GM18907 (cell line): ENCODE data around the gene SAG.

Experiments
- ATAC-seq: cut with Tn5 transposase; IDR thresholded peaks from one replicate; pipeline ENCODE4 v1.9.1; 2021; ENCODE audit warnings: mild to moderate bottlenecking, moderate library complexity; ENCODE audit not compliant: unreplicated experiment

Gene SAG

DNA sequence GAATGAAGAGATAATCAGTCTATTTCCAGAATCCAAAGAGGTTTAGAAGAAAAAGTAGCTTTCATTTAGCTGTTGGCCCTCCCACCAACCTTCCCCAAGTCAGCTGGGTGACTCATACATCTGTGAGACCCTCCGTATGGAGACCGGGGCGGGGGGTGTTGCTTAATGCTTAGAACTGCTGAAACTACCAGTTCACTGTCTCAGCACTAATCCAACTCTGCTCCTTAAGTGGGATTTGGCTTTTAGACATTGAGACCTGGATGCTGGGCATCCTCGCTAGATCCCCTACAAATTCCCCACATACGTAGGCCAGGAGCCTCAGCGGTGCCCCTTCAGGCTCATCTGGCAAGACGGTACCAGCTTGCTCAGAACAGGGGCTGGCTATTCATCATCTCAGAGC is at the start of gene SAG:
TSS of gene SAG (plus strand) at position 252 of the 400 bp plus-strand sequence. CDS start 1,374 bp downstream, outside the sequence.
- no peak for ATAC-seq

DNA sequence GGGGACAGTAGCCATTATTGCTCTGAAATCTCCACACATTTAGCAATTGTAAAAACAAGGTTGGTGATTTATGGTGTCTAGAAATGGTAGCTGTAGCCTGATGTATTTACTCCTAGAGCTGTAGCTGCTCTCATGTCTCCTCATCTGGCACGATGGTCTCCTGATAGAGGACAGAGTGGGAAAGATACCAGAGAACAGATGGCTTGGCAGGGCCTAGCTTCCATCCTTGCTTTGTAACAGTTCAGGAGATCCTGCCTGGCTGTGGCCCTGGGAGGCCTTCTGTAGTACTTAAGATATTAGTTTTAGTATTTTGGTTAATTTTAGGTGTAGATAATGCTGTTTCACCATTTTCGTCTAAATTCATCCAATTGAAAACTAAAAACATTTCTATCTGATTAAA is 49.4 kb upstream of the SAG start:
- no peak for ATAC-seq

DNA sequence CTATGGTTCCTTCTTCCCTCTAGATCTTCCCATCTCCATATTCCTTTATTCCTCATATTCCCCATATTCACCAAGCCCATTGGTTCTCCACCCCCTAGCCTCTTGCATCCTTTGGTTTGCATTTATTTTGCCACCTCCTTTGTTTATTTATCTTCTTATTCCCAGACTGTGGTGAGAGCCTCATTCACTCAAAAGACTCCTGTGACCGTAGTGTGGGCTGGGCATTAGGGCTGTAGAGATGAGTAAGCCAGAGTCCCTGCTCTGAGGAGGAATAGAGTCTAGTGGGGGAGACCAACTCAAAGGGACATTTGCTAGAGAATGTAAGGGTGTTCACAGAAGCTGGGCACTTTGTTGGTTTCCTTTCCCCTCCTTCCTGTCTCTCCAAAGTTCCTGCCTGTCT is 47.9 kb upstream of the SAG start:
- no peak for ATAC-seq

DNA sequence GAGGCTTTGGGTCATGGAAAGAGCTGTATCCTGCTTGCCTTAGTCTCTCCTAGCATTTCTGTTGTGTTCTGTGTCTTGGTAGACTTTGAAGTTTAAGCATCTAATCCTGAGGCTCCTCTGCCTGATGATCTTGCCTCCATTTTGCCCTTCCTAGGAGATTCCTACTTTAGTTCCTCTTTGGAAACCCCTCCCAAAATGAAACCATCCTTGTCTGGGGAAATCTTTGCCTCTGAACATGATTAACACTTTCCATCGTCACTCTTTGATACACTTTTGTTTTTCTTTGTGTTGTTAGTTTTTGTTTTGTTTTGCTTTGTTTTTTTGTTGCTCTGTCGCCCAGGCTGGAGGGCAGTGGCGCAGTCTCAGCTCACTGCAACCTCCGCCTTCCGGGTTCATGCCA is 47.0 kb upstream of the SAG start:
- no peak for ATAC-seq

DNA sequence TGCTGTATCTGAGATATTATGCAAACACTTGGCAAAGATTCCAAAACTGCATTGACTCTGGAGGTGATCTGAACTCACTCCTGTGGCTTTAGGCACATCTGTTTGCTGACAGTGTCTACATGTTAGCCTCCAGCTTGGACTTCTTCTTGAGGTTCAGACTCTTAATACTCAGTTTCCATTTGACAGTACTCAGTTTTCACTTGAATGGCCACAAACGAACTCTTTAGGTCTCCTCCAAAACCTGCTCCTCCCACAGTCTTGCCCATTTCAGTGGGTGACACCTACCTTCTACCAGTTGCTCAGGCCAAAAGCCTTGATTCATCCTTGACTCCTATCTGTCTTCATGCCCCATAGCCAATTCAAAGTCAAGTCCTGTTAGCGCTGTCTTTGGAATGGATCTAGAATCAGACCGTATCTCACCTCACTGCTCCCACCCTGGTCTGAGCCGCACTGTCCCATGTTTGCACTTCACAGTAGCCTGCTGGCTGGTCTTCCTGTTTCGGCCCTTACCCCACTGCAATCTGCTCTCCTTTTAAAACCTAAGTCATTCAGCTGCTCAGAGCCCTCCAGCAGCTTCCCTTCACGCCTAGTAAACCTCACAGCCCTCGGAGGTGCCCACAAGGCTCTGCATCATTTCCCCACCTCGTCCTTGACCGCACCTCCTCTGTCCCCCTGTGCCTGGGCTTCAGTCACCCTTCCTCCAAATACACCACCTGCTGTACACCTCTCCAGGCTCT is 45.6 kb upstream of the SAG start:
- no peak for ATAC-seq

DNA sequence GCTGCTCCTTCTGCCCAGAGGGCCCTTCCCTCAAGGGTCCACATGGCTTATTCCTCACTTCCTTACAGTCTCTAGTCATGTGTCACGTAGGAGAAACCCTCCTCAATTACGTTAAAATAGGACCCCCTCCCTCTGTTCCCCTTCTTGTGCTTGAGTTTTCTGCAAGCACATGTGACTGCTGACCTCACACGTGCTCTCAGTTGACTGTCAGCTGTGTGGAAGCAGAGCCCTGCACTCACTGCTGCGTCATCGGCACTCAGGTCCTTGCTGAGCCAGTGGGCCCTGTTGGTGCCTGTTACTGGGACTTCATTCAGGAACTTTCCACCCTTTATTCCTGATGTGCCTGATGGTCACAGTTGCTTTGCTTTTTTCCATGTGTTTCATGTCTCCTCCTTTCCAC is 45.1 kb upstream of the SAG start:
- no peak for ATAC-seq

DNA sequence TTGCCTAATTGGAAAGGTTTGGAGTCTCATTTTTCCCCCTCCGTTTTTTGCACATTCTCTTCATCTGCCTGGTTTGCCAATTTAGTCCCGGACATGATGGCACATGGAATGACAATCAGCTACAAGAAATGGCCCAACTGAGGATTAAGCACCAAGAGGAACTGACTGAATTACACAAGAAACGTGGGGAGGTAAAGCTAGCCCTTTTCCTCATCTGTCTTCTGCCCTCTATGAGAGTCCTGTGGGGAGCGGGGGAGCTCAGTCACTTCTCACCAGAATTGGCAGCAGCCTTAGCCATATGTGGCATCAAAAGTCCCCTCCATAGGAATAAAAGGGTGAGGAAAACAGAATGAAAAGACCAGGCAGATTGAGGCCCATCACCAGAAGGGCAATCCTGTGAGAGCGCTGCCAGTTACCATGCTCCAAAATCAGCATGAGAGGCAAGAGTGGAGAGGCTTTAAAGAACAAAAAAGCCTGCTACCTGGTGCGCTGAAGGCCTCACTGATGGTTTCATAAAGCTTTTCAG is 44.5 kb upstream of the SAG start:
- ATAC-seq: no peak

DNA sequence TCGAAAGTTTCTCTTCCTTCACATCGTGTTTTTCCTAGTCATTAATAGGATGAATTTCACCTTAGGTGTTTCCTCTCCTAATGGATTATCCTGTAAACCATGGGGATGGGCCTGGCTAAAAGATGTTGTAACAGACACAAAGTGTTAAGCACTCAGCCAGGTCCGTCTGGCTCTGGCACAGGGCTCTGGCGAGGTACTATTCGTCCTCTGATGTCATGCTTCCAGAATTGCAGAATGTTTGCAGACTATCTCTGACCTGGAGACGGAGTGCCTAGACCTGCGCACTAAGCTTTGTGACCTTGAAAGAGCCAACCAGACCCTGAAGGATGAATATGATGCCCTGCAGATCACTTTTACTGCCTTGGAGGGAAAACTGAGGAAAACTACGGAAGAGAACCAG is 42.9 kb upstream of the SAG start:
- ATAC-seq: no peak

DNA sequence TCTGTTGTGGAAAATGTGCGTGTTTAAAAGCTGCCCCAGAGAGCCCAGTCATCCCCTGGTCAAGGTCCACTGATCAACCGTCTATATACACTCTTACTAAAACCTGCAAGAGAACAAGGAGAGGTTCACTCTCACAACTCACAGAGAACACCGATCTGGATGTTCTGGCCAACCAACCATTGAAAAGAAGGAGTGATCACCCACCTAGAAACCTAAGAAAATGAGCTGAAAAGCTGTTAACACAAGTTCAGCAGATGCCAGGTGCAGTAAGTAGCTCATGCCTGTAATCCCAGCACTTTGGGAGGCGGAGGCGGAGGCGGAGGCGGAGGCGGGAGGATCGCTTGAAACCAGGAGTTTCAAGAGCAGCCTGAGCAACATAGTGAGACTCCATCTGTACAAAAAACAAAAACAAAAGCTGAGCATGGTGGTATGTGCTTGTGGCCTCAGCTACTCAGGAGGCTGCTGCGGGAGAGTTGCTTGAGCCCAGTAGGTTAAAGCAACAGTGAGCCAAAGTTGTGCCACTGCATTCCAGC is 41.7 kb upstream of the SAG start:
- ATAC-seq: no peak

DNA sequence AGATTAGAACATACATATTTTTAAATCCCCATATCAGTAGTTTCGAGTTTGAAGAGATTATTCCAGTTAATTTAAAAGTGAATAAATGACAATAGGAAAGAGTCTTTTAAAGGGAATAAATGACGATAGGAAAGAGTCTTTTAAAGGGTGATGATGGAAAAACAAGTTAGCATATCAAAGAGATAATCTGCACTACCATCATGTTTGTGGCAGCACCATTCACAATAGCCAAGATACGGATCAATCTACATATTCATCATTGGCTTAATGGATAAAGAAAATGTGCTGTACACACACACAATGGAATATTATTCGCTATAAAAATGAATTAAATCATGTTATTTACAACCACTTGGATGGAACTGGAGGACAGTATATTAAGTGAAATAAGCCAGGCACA is 41.1 kb upstream of the SAG start:
- no peak for ATAC-seq

DNA sequence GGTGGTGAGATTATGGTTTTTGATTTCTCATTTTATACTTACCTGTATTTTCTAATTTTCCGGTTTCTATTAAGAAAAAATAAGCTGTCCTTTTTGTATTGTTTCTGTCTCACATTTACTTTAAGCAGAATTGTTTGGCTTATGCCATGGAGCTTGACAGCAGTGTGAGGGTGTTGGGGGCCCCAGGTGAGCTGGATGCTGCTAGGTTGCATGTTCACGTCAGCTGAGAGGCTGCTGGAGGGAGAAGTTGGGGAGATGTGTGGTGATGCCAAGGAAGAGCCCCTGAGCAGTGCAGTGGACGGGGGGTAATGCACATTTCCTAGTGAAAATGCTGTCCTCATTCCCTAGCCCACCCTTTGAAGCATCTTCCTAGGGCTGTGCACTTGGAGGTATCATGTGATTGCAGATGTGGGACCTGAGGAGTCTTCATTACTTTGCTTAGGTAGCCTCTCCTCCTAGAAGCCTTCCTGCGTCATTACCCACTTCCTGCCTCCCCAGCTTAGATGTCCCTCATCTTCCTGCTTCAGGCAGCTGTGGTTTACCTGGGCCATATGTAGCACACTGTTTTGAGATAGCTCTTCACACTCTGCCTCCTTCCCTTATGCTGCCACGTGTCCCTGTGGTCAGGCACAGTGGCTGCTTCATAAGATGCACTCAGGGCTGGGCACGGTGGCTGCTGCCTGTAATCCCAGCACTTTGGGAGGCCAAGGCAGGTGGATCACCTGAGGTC is 39.9 kb upstream of the SAG start:
- ATAC-seq: peak; percentile 81

DNA sequence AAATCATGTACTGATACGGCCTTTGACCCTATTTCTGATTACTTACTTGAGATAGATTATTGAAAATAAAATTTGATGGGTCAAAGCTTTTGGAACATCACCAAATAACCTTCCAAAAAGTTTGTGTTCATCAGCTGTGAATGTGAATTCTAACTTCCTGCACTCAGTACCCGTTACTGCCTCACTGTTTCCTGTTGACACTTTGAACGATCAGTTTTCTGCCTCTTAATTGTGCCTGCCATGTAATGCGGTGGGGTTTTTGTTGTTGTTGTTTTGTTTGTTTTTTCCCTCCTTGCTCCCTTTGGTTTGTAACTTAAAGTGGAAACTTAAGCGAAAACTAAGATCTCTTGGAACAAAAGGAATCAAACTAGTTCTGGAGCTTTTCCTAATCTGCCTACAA is 37.2 kb upstream of the SAG start:
- ATAC-seq: no peak

DNA sequence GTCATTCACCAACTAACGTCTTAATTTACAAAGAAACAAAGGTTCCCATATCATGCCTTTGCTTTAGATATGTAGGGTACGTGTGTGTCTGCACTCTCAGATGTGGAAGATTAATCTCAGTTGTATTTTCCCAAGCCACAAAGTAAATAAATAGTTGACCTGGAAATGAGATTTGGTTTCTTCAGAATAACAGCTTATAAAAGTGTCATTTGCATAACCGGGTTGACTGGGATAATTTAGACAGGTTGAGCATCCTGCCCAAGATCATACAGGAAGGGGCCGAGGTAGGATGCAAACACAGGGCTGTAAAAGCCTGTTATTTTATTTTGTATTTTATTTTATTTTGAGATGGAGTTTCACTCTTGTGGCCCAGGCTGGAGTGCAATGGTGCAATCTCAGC is 36.7 kb upstream of the SAG start:
- no peak for ATAC-seq

DNA sequence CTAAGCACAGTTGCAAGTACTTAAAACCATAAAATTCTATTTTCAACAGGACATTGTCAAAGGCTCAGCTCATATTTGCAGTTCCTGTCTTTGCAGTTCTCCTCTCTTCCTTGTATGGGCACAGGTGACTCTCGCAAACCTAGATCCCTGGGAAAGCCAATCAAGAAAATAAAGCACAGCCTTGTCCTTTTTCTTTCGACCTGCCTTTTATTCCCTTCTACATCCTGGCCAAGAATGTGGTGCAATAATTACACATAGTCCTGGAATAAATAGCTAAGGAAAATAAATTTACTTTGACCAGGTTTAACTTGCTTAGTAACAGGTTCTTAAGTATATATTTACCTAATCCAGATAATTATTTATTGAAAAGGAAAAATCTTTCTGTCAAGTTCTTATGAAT is 35.9 kb upstream of the SAG start:
- no peak for ATAC-seq

DNA sequence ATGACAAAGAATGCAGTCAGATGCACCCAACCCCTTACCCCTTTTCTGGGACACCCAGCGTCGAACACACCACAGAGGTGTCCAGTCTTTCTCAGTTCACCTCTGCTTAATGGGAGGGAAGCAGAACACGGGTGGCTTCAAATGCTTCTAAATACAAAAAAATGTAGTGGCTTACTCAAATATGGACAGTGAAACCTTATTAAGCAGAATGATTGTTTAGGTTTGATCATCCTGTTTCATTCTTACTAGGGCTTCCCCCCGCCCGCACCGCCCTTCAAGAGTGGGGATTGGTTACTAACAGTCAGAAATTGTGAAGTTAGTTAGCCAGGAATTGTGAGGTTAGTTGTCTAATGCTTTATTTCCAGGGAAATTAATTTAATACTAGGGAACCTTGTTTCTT is 34.5 kb upstream of the SAG start:
- no peak for ATAC-seq

DNA sequence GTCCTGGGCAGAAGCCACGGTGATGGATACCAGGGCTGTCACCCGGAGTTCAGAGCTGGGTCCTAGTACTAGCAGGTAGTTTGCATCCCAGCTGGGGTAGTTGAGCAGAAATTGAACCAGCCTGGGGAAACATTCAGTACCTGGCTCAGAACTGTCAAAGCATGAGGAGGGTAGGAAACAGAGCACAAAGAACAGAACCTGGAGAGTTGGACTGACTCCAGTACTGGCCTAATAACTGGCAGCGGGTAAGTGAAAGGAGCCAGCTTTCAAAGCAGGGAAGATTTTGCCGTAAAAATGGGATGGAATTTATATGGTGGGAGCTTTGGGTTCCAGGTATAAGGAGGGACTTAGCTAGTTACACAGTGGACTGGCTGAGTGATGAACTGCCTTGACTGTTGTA is 32.4 kb upstream of the SAG start:
- ATAC-seq: no peak

DNA sequence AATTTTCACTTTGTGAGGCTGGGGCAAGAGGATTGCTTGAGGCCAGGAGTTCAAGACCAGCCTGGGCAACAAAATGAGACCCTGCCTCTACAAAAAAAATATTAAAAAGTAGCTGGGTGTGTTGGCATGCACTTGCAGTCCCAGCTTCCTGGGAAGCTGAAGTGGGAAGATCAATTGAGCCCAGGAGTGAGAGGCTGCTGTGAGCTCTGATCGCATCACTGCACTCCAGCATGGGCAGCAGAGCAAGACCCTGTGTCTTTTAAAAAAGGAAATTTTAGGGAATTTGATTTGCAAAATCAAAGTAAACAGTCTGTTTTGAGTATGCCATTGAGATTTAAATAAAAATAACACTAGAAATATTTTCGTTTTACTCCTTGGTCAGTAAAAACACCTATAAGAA is 28.7 kb upstream of the SAG start:
- no peak for ATAC-seq

DNA sequence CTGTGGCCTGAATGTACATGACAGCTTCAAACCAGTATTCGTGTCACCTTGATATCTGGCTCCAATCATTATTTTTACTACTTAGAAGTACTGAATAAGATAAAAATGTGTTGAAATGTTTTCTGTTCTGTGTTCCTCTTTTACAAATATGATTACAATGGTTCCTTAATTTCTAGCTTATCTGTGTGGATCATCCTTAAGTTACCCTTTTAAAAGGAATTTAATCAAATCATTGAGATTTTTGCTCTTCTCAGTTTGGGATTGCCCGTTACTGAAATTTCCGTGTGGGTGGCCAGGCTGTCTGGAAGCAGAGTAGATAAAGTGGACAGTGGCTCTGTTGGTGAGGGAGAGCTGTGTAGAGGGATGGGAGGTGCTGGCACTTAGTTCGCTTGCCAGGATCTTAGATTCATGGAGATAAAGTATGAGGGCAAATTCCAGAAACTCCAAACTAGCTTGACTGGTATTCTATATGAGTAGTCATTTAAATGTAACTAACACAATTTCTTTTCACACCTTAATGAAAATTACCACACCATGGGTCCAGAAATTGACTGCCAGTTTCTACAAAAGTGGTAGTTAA is 27.4 kb upstream of the SAG start:
- ATAC-seq: no peak

DNA sequence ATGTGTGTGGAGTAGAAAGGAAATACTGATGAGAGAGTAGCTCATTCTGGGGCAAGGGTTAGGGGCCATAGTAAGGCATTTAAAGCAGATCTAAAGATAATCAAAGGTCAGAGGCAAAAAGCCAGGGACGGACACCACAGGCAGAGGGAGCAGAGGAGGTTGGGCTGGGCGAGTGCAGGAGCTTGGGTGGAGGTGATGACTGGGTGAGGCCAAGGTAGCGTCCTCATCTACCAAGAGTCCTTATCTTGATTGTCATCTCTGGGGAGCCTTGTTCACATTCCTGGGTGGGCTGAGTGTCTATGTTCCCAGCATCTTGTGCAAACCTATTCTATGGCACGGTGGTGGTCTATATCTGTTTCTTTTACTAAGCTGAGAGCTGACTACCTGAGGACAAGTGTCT is 26.1 kb upstream of the SAG start:
- no peak for ATAC-seq

DNA sequence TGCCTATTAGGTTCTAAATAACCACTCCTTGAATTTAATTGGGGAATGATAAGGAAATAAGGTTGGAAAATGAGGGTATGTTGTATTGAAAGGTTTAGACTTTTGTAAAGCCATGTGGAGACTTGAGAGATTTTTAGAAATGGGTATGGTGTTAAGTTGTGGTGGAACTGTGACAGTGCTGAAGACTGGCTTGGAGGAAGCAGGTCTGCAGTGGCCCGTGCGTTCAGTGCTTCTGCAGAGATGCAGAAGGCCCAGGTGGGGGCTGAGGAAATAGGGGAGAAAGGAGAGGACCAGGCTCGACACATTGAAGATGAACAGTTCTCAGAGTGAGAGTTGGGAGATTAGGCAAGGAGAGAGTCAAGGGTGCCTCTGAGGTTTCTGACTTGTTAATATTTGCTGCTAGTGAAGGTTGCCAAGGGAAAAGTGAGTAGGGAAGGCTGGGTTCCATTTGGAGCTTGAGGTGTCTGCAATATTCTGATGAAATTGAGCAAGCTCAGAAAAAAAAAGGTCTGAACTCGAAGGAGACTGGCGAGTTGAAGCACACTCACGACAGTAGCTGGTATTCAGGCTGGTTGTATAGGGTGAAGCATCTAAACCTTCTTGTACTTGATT is 25.5 kb upstream of the SAG start:
- ATAC-seq: no peak

DNA sequence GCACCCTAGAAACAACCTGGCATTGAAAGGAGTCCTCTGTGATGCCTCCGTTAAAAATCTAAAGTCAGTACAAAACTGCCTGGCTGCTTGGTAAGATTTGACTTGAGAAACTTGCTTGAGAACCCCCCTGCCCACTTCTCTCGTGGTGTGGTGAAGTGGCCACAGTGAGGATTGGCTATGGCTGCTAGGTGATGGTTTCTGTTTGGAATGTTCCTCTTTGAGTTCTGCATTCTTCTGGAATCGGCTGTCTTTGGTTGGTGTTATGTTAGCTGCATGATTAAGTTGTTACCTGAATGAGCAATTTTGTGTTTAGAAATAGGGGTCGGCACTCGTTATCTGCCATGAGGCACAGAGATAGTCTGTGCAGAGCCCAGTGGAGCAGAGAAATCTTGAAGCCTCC is 21.7 kb upstream of the SAG start:
- ATAC-seq: no peak
